Measurements from ENCODE around the gene NR6A1.

Gene NR6A1

DNA sequence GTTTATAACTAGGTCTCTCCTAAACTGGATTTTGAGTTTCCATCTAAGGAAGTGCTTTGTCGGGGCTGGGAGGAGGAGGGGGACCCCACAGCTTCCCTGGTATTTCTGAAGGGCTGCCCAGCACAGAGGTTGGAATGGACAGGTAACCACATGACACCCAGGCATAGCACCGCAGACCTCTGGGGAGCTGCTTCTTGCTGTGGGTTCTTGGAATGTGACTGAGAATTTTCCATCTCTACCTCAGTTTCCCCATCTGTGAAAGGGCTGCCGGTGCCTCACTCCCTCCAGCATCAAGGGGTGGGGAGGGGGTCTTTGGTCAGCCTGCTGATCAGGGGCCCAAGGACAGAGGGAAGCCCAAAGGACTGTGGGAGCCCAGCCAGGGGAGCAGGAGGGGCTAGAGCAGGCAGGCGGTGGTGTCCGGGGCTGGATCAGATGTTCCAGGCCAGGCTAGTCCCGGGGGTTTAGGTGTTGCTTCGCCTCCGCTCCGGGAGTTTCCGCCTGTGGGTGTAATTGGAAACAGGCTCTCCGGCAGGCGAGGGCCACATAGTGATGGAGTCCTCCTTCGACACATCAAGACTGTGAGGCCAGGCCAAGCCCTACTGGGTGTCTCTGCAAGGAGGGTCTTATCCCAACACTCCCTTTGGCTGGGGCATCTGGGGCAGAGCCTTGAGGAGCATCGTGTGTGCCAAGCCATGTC lies 9.1 kb upstream of the NR6A1 start:
- ChIA-PET POLR2A (no interaction called here), CTCF (interaction anchor here (0.7 to 12.5 kb wide), 8 partner anchors 9 to 163 kb away, joined by 3 to 814 read pairs (median 3); partner anchors contain the start of genes ARPC5L, NR6A1, RPL35 and WDR38)
- no peak for TF ChIP-seq CTCF (IDR thresholded peaks at IDR 0.05; ENCODE audit: control extremely low read depth, extremely low read depth, low read depth, missing control alignments)
- peak; percentile 10 for DNase-seq (ENCODE audit: extremely low spot score)

DNA sequence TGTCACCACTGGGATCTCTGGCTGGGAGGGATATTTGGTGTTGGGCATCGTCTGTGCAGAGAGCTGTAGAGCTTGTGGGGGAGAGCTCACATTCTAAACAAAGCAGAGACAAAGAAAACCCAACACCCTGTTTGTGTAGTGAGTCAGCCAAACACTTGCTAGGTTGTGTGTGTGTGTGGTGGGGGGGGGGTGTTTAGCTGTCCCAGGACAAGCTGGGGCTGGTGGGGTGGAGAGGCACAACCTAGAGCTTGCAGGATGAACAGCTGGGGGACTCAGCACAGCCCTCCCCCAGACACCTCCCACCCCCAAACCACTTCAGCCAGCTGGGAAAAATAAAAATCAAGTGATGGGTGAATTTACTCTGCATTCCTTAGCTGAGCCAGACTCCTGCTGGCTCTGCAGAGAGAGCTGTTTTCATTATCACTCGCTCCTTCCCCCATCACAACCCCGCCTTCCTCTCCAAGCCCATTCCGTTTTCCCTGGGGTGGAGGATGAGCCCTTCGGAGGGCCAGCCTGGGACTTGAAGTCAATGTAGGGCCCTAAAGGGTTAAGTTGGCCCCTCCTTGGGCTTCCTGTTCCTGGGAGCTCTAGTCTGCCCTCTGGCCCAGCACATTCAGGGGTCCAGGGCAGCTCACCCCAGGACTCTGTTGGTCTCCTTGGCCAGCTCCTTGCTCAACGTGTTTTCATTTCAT lies 8.4 kb upstream of the NR6A1 start:
- TF ChIP-seq CTCF (IDR thresholded peaks at IDR 0.05; ENCODE audit: control extremely low read depth, extremely low read depth, low read depth, missing control alignments) = no peak
- ChIA-PET CTCF (interaction anchor here (0.7 to 12.5 kb wide), 8 partner anchors 9 to 162 kb away, joined by 3 to 814 read pairs (median 3); partner anchors contain the start of genes ARPC5L, NR6A1, RPL35 and WDR38), POLR2A (no interaction called here)
- DNase-seq (ENCODE audit: extremely low spot score) = no peak

GRCh38 chr9:124778575-124779367 lies 7.7 kb upstream of the NR6A1 start:
- DNase-seq (ENCODE audit: extremely low spot score) = no peak
- no peak for TF ChIP-seq CTCF (IDR thresholded peaks at IDR 0.05; ENCODE audit: control extremely low read depth, extremely low read depth, low read depth, missing control alignments)
- ChIA-PET POLR2A (no interaction called here), CTCF (interaction anchor here (1.0 to 12.5 kb wide), 7 partner anchors 8 to 162 kb away, joined by 3 to 814 read pairs (median 4); partner anchors contain the start of genes ARPC5L, NR6A1, RPL35 and WDR38)

- peak; percentile 45 for TF ChIP-seq CTCF (IDR thresholded peaks at IDR 0.05; ENCODE audit: control extremely low read depth, extremely low read depth, low read depth, missing control alignments)
- ChIA-PET CTCF (interaction anchor here (0.7 to 12.5 kb wide), 17 partner anchors 12 to 371 kb away, joined by 3 to 814 read pairs (median 4); partner anchors contain the start of genes ARPC5L, RPL35 and WDR38), POLR2A (interaction anchor here (0.6 kb wide), 1 partner anchor 39 kb away, joined by 6 read pairs; no protein-coding TSS in a partner anchor)
- peak; percentile 61 for DNase-seq (ENCODE audit: extremely low spot score)
Measured at GRCh38 chr9:124776954-124777648, 6.0 kb upstream of the NR6A1 start, which contains the start of gene OLFML2A. Gene OLFML2A, plus strand, starts transcription at chr9:124777133. Its CDS starts 138 bp downstream, at chr9:124777271.

GRCh38 chr9:124776618-124776953 lies 5.5 kb upstream of the NR6A1 start:
- ChIA-PET CTCF (interaction anchor here (0.7 to 12.5 kb wide), 16 partner anchors 11 to 371 kb away, joined by 3 to 814 read pairs (median 4); partner anchors contain the start of genes ARPC5L, RPL35 and WDR38), POLR2A (no interaction called here)
- TF ChIP-seq CTCF (IDR thresholded peaks at IDR 0.05; ENCODE audit: control extremely low read depth, extremely low read depth, low read depth, missing control alignments) = no peak
- no peak for DNase-seq (ENCODE audit: extremely low spot score)
